OCI-LY7 (cell line): ENCODE measurements around the gene IST1.

Source experiments
- CTCF ChIP-seq: fragments of 200-600 bp; sonication (generic); conservative IDR thresholded peaks from 2 replicates; pipeline ENCODE4 v1.5.1; 2014; ENCODE audit warnings: mild to moderate bottlenecking, antibody characterized with exemption, low read length, moderate library complexity, mixed read lengths
- EZH2phosphoT487 ChIP-seq: fragments of 200-600 bp; sonication (generic); IDR thresholded peaks from 2 replicates; pipeline ENCODE4 v1.6.1; 2018; ENCODE audit warnings: low read depth, borderline replicate concordance, mild to moderate bottlenecking, mixed run types, antibody characterized with exemption, low read length, moderate library complexity, mixed read lengths

- TF ChIP-seq CTCF, result no peak
- TF ChIP-seq EZH2phosphoT487, result no peak
Observed at GRCh38 chr16:71917900-71918299, 22.6 kb downstream of the IST1 start.
